Measurements from ENCODE around the gene SHC1.
"Not testable (repeated sequence)": the region's sequence is repeated elsewhere in the genome, so short reads cannot be mapped to it uniquely, and the experiment has no call there.

SHC1 gene

DNA sequence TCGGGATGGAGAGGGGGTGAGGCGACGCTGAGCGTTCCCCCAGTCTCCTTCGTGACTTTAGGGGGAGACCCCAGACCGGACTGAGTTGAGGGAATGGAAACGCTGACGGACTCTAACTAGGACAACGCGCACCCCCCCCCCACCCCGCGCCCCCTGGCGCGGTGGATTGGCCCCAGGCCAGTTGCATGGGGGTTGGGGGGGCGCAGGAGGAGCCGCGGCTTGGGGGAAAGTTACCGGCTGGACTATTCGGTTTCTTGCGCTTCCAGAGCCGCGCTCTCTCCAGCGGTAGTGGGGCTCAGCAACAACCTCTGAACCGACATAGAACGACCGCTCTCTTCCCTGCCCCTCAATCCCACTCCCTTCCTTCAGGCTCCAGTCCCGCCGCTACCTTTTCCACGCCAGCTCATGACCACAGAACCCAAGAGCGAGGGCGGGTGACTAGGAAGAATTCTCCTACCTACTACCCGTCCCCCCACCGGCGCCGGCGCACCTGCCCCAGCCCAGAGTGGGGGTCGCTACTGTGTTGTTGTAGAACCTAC, 32.7 kb upstream of the SHC1 start:
- DNase-seq (ENCODE audit: low spot score in 2 of 2) = no peak
- no peaks in the 10 kb centered on the region for H3K36me3 Mint-ChIP-seq
- no peak for ATAC-seq (ENCODE audit: low read depth)
- H3K27ac Mint-ChIP-seq = peak overlapping the region; percentile 88
- H3K27me3 Mint-ChIP-seq = no peaks in the 10 kb centered on the region
- H3K4me1 Mint-ChIP-seq = peaks cover 43% of the 10 kb centered on the region
- peak overlapping the region; percentile 99 for H3K4me3 Mint-ChIP-seq
- H3K9me3 Mint-ChIP-seq = no peaks in the 10 kb centered on the region

GRCh38 chr1:155002464-155003226, 32.1 kb upstream of the SHC1 start, which contains the start of gene ZBTB7B:
TSS of gene ZBTB7B (plus strand) at chr1:155002802. CDS start at chr1:155014661, 11,859 bp downstream.
- DNase-seq (ENCODE audit: low spot score in 2 of 2) (no peak), ATAC-seq (ENCODE audit: low read depth) (peak; percentile 3)
- Mint-ChIP-seq H3K9me3 (no peaks in the 10 kb centered on the region), H3K27me3 (no peaks in the 10 kb centered on the region), H3K4me1 (peaks cover 43% of the 10 kb centered on the region), H3K36me3 (no peaks in the 10 kb centered on the region), H3K4me3 (peak within 1 kb of the TSS; percentile 99), H3K27ac (peak within 1 kb of the TSS; percentile 88)

GRCh38 chr1:155001675-155002463, 31.3 kb upstream of the SHC1 start:
- peak; percentile 90 to 98 for DNase-seq (ENCODE audit: low spot score in 2 of 2)
- peaks cover 45% of the 10 kb centered on the region for H3K4me1 Mint-ChIP-seq

GRCh38 chr1:155001425-155001674, 30.8 kb upstream of the SHC1 start:
- Mint-ChIP-seq H3K36me3 (no peaks in the 10 kb centered on the region), H3K4me3 (peak overlapping the region; percentile 99), H3K9me3 (no peaks in the 10 kb centered on the region), H3K27ac (peak overlapping the region; percentile 86), H3K4me1 (peaks cover 40% of the 10 kb centered on the region), H3K27me3 (no peaks in the 10 kb centered on the region)
- ATAC-seq (ENCODE audit: low read depth) (no peak), DNase-seq (ENCODE audit: low spot score in 2 of 2) (no peak)

More at GRCh38 chr1:155001675-155002463, 31.3 kb upstream of the SHC1 start:
- Mint-ChIP-seq H3K36me3 (no peaks in the 10 kb centered on the region), H3K9me3 (no peaks in the 10 kb centered on the region), H3K27me3 (no peaks in the 10 kb centered on the region), H3K27ac (peak overlapping the region; percentile 86), H3K4me3 (peak overlapping the region; percentile 99)
- peak; percentile 75 for ATAC-seq (ENCODE audit: low read depth)

DNA sequence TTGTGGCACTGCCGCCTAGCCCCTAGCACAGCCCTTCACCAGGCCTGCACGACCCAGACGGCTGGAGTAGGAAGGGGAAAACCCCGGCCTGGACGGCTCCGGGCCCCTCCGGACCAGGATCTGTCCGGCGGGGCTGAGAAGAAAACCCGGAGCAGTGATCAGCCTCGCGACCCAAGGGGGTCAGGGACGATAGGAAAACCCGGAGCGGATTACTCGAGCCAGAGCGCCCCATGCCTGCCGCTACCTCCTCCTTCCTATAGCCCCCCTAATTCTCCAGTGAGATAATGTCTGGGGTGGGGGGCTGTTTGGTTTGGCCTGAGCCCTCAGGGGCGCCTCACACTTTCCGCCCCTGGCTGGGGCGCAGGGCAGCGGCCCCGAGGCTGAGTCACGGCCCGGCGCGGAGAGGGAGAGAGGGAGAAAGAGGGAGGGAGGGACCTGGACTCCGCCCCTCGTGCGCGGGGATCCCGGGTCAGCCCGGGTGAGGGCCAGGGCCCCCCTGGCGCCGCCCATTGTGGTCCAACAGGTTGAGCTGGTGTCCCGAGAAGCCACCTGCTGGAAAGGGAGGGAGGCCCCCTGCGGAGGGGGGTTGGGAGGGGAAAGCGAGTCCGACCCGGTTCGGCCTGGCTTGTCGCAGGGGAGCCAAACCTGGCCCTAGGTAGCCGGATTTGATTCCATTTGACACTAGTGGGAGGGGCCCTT, 30.3 kb upstream of the SHC1 start:
- no peaks in the 10 kb centered on the region for H3K27me3 Mint-ChIP-seq
- no peaks in the 10 kb centered on the region for H3K36me3 Mint-ChIP-seq
- ATAC-seq (ENCODE audit: low read depth) (peak; percentile 23), DNase-seq (ENCODE audit: low spot score in 2 of 2) (peak; percentile 62 to 85)
- peak overlapping the region; percentile 99 for H3K4me3 Mint-ChIP-seq
- peak overlapping the region; percentile 86 for H3K27ac Mint-ChIP-seq
- peaks cover 41% of the 10 kb centered on the region for H3K4me1 Mint-ChIP-seq
- H3K9me3 Mint-ChIP-seq = no peaks in the 10 kb centered on the region

DNA sequence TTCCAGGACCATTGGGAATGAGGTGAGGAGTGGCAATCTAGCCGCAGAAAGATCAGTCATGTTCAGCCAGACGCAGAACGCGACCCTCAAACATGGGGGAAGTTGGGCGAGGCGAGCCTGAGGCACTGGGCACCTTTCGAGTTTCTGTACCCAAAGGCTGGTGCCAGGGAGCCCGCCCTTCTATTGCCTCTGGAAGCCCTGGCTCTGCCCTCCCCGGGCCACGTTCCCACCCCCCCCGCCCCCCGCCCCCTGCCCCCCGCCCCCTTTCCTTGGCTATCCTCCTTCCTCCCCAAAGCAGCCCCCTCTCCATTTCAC, 29.8 kb upstream of the SHC1 start:
- ATAC-seq (ENCODE audit: low read depth) (no peak), DNase-seq (ENCODE audit: low spot score in 2 of 2) (no peak)
- H3K9me3 Mint-ChIP-seq = no peaks in the 10 kb centered on the region
- H3K4me1 Mint-ChIP-seq = peaks cover 37% of the 10 kb centered on the region
- H3K27ac Mint-ChIP-seq = peak overlapping the region; percentile 86
- H3K36me3 Mint-ChIP-seq = no peaks in the 10 kb centered on the region
- no peaks in the 10 kb centered on the region for H3K27me3 Mint-ChIP-seq
- H3K4me3 Mint-ChIP-seq = peak overlapping the region; percentile 99

GRCh38 chr1:154999571-155000410, 29.2 kb upstream of the SHC1 start:
- no peaks in the 10 kb centered on the region for H3K27me3 Mint-ChIP-seq
- ATAC-seq (ENCODE audit: low read depth) (peak; percentile 6), DNase-seq (ENCODE audit: low spot score in 2 of 2) (peak in 1 of 2 donors; percentile 34)
- H3K4me3 Mint-ChIP-seq = peak overlapping the region; percentile 99
- H3K9me3 Mint-ChIP-seq = no peaks in the 10 kb centered on the region
- peak overlapping the region; percentile 86 for H3K27ac Mint-ChIP-seq
- H3K4me1 Mint-ChIP-seq = peaks cover 32% of the 10 kb centered on the region
- no peaks in the 10 kb centered on the region for H3K36me3 Mint-ChIP-seq

DNA sequence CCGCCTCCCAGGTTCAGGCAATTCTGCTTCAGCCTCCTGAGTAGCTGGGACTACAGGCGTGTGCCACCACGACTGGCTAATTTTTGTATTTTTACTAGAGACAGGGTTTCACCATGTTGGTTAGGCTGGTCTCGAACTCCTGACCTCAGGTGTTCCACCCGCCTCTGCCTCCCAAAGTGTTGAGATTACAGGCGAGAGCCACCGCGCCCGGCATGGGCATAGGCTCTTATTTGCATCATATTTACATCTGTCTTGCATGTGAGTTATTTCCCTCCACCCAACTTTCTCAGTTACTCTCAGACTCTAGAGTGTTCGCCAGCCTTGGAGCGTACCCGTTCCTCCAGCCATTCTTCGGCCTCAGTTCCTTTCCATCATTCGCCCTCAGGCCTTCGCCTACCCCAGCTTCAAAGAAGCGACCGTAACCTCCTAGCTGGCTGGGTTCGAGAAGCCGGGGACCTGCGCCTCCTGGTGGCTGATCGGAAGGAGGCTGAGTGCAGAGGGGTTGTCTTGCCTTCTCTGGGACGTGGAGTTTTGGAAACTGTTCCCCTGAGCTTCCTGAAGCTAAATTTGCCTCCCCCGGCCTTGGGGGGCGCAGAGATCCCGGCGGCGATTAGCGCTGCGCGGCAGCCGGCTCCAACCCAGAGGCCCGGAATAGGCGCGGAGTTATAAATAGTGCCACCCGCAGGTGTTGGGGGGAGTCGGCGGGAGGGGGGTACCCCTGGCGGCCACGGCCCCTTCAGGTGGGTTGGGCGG, 28.4 kb upstream of the SHC1 start:
- Mint-ChIP-seq H3K4me1 (peaks cover 27% of the 10 kb centered on the region), H3K27me3 (no peaks in the 10 kb centered on the region), H3K27ac (peak overlapping the region; percentile 40), H3K4me3 (peak overlapping the region; percentile 99), H3K9me3 (no peaks in the 10 kb centered on the region), H3K36me3 (no peaks in the 10 kb centered on the region)
- ATAC-seq (ENCODE audit: low read depth) = peak; percentile 4
- peak in 1 of 2 donors; percentile 52 for DNase-seq (ENCODE audit: low spot score in 2 of 2)

- no peak for ATAC-seq (ENCODE audit: low read depth)
- Mint-ChIP-seq H3K9me3 (no peaks in the 10 kb centered on the region), H3K4me3 (peak overlapping the region; percentile 71), H3K36me3 (no peaks in the 10 kb centered on the region), H3K4me1 (peaks cover 23% of the 10 kb centered on the region), H3K27me3 (no peaks in the 10 kb centered on the region), H3K27ac (no peak overlapping the region)
- DNase-seq (ENCODE audit: low spot score in 2 of 2) = no peak
Observed at GRCh38 chr1:154998201-154998780, 27.7 kb upstream of the SHC1 start.

GRCh38 chr1:154996966-154997701, 26.6 kb upstream of the SHC1 start:
- DNase-seq (ENCODE audit: low spot score in 2 of 2) = no peak
- no peaks in the 10 kb centered on the region for H3K27me3 Mint-ChIP-seq
- no peak for ATAC-seq (ENCODE audit: low read depth)
- H3K4me3 Mint-ChIP-seq = no peak overlapping the region
- H3K4me1 Mint-ChIP-seq = peaks cover 23% of the 10 kb centered on the region
- no peaks in the 10 kb centered on the region for H3K9me3 Mint-ChIP-seq
- H3K36me3 Mint-ChIP-seq = no peaks in the 10 kb centered on the region
- no peak overlapping the region for H3K27ac Mint-ChIP-seq

GRCh38 chr1:154995301-154995983, 24.9 kb upstream of the SHC1 start:
- H3K4me3 Mint-ChIP-seq; H3K27ac Mint-ChIP-seq; DNase-seq (ENCODE audit: low spot score in 2 of 2); H3K36me3 Mint-ChIP-seq; ATAC-seq (ENCODE audit: low read depth); H3K9me3 Mint-ChIP-seq; H3K27me3 Mint-ChIP-seq: not testable (repeated sequence)
- peaks cover 23% of the 10 kb centered on the region for H3K4me1 Mint-ChIP-seq

GRCh38 chr1:154994591-154994990, 24.0 kb upstream of the SHC1 start:
- no peak overlapping the region for H3K27ac Mint-ChIP-seq

More at GRCh38 chr1:154994591-154994990, 24.0 kb upstream of the SHC1 start:
- DNase-seq (ENCODE audit: low spot score in 2 of 2) (no peak), ATAC-seq (ENCODE audit: low read depth) (no peak)
- no peaks in the 10 kb centered on the region for H3K27me3 Mint-ChIP-seq
- H3K9me3 Mint-ChIP-seq = no peaks in the 10 kb centered on the region
- no peak overlapping the region for H3K4me3 Mint-ChIP-seq
- peaks cover 20% of the 10 kb centered on the region for H3K4me1 Mint-ChIP-seq
- peaks cover 5% of the 10 kb centered on the region for H3K36me3 Mint-ChIP-seq
